PC-3 (cell line): Measurements from ENCODE around the gene BRWD1. TPM values are rescaled to one million over a fixed set of nuclear protein-coding genes. Genes with fewer than 3 reads are reported as not detected.

Source experiments
- ATAC-seq: fragments of 200-7000 bp; cut with Tn5 transposase; 2 replicates; pipeline ENCODE4 v1.9.1; 2020; ENCODE audit warnings: mild to moderate bottlenecking, moderate library complexity
- BruUV-seq: library from RNA; stranded (reverse); fragments of 400-500 nt; replicated peaks from 2 replicates; lab custom pipeline; 2021; lab: Mats Ljungman, UMichigan
- CTCF ChIA-PET: fragments of 300-600 bp; sonication (Branson Sonifier 250); formaldehyde crosslinking; loops from one replicate; lab custom pipeline; 2022; ENCODE audit warnings: antibody characterized with exemption; lab: Charles Lee
- POLR2A ChIA-PET: fragments of 300-600 bp; sonication (Branson Sonifier 250); formaldehyde crosslinking; loops from one replicate; lab custom pipeline; 2022; ENCODE audit warnings: antibody characterized with exemption; ENCODE audit not compliant: unreplicated experiment; lab: Charles Lee
- DNase-seq: peaks from one replicate; pipeline ENCODE4 v3.0.0-alpha.2; 2015
- H2AFZ ChIP-seq: fragments of 300-600 bp; sonication (generic); 2 replicates; pipeline ENCODE4 v1.6.0; 2016; ENCODE audit warnings: antibody characterized with exemption, low read length
- H3F3A ChIP-seq: fragments of 300-600 bp; sonication (generic); one replicate; pipeline ENCODE4 v1.6.0; 2017; ENCODE audit warnings: antibody characterized with exemption, low read length, control low read depth, mild to moderate bottlenecking; ENCODE audit not compliant: unreplicated experiment
- H3K27ac ChIP-seq: fragments of 300-600 bp; sonication (generic); 2 replicates; pipeline ENCODE4 v1.5.1; 2016; ENCODE audit warnings: mild to moderate bottlenecking, low read length
- H3K27me3 ChIP-seq: fragments of 300-600 bp; sonication (generic); 2 replicates; pipeline ENCODE4 v1.6.1; 2016; ENCODE audit warnings: low read length, mixed read lengths
- H3K36me3 ChIP-seq: fragments of 300-600 bp; sonication (generic); 2 replicates; pipeline ENCODE4 v1.6.1; 2016; ENCODE audit warnings: low read depth, mixed run types, low read length, mixed read lengths
- H3K4me1 ChIP-seq: fragments of 300-600 bp; sonication (generic); 2 replicates; pipeline ENCODE4 v1.5.1; 2016; ENCODE audit warnings: low read length; ENCODE audit not compliant: insufficient read depth
- H3K4me2 ChIP-seq: fragments of 300-600 bp; sonication (generic); 2 replicates; pipeline ENCODE4 v1.6.0; 2016; ENCODE audit warnings: low read length
- H3K4me3 ChIP-seq: fragments of 300-600 bp; sonication (generic); 2 replicates; pipeline ENCODE4 v1.5.1; 2016; ENCODE audit warnings: mild to moderate bottlenecking, low read length, mixed read lengths
- H3K79me2 ChIP-seq: fragments of 300-600 bp; sonication (generic); 2 replicates; pipeline ENCODE4 v1.6.1; 2017; ENCODE audit warnings: low read length, mixed read lengths
- H3K9ac ChIP-seq: fragments of 300-600 bp; sonication (generic); 2 replicates; pipeline ENCODE4 v1.6.0; 2016; ENCODE audit warnings: mild to moderate bottlenecking, low read length
- H3K9me2 ChIP-seq: fragments of 300-600 bp; sonication (generic); replicated peaks from 2 replicates; pipeline ENCODE4 v1.6.1; 2016; ENCODE audit warnings: mixed run types, low read length, mixed read lengths
- H3K9me3 ChIP-seq: fragments of 300-600 bp; sonication (generic); 2 replicates; pipeline ENCODE4 v1.6.1; 2016; ENCODE audit warnings: low read length, mixed read lengths
- H4K20me1 ChIP-seq: fragments of 300-600 bp; sonication (generic); 2 replicates; pipeline ENCODE4 v1.6.1; 2016; ENCODE audit warnings: low read length, mixed read lengths
- EZH2 ChIP-seq: fragments of 300-600 bp; sonication (generic); IDR thresholded peaks from one replicate; pipeline ENCODE4 v1.6.1; 2017; ENCODE audit warnings: antibody characterized with exemption, mild to moderate bottlenecking, low read length; ENCODE audit not compliant: unreplicated experiment
- EZH2phosphoT487 ChIP-seq: fragments of 300-600 bp; sonication (generic); IDR thresholded peaks from 2 replicates; pipeline ENCODE4 v1.6.1; 2018; ENCODE audit warnings: mild to moderate bottlenecking, antibody characterized with exemption, low read length, borderline replicate concordance
- intact Hi-C: fragments of 100-400 bp; cut with micrococcal nuclease; formaldehyde crosslinking; loops from 2 replicates; pipeline ENCODE4 v1.9.0; 2023
- total RNA-seq: library from RNA; depleted of rRNA; stranded (reverse); fragments of >200 nt; gene quantifications from 2 replicates; pipeline ENCODE4 v1.2.3, GENCODE V29; 2014
- TF ChIP-seq, protein P1 (sequence below): fragments of 300-600 bp; sonication (generic); conservative IDR thresholded peaks from 2 replicates; pipeline ENCODE4 v1.5.1; 2017; ENCODE audit warnings: antibody characterized with exemption, low read depth, mild to moderate bottlenecking, low read length

Gene BRWD1
- total RNA-seq, 1 experiment from 2014 or later, result 29.3 TPM

DNA sequence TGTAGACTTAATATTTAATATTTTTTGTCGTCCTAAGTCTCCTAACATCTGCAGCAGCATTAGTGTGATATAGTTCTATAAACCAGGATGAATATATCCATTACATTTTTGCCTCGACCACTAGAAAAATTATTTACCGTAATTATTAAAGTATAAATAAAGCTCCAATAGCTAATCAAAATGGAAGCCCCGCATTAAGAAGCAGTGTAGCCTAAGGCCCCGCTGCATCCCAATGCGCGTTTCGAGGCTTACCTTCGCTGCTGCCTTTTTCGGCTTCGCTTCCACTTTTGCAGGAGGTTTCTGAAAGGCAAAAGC, 34.6 kb upstream of the BRWD1 start:
- Histone ChIP-seq H3K4me3 (peak overlapping the region; percentile 99), H3K27me3 (no peaks in the 10 kb centered on the region), H2AFZ (0 out of 2 replicates have a peak overlapping the region, but pooled peaks have one; percentile 47), H3K4me1 (peaks cover 25% of the 10 kb centered on the region), H3K79me2 (peaks cover 52% of the 10 kb centered on the region), H3K9me2 (no peaks in the 10 kb centered on the region), H3K4me2 (peak overlapping the region; percentile 94), H3K9ac (peak overlapping the region; percentile 91), H3K9me3 (no peaks in the 10 kb centered on the region), H4K20me1 (peaks cover 38% of the 10 kb centered on the region), H3K27ac (peak overlapping the region; percentile 40), H3K36me3 (peaks cover 44% of the 10 kb centered on the region), H3F3A (no peaks in the 10 kb centered on the region)
- BruUV-seq, result TSS peak; percentile 50
- intact Hi-C loops, result loop anchor here (2.0 kb wide), 1 partner anchor 33 kb away; a partner anchor contains a TSS
- ATAC-seq, result no peak
- TF ChIP-seq EZH2phosphoT487 (no peak), EZH2 (no peak)
- TF ChIP-seq, protein P1, sequence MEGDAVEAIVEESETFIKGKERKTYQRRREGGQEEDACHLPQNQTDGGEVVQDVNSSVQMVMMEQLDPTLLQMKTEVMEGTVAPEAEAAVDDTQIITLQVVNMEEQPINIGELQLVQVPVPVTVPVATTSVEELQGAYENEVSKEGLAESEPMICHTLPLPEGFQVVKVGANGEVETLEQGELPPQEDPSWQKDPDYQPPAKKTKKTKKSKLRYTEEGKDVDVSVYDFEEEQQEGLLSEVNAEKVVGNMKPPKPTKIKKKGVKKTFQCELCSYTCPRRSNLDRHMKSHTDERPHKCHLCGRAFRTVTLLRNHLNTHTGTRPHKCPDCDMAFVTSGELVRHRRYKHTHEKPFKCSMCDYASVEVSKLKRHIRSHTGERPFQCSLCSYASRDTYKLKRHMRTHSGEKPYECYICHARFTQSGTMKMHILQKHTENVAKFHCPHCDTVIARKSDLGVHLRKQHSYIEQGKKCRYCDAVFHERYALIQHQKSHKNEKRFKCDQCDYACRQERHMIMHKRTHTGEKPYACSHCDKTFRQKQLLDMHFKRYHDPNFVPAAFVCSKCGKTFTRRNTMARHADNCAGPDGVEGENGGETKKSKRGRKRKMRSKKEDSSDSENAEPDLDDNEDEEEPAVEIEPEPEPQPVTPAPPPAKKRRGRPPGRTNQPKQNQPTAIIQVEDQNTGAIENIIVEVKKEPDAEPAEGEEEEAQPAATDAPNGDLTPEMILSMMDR, result no peak
- CTCF ChIA-PET, result interaction anchor here (0.7 to 1.3 kb wide), 2 partner anchors 25 to 39 kb away, joined by 3 read pairs; no protein-coding TSS in a partner anchor
- POLR2A ChIA-PET, result interaction anchor here (2.1 to 2.4 kb wide), 2 partner anchors 32 to 36 kb away, joined by 6 to 38 read pairs; a partner anchor contains a TSS
- DNase-seq, result no peak

DNA sequence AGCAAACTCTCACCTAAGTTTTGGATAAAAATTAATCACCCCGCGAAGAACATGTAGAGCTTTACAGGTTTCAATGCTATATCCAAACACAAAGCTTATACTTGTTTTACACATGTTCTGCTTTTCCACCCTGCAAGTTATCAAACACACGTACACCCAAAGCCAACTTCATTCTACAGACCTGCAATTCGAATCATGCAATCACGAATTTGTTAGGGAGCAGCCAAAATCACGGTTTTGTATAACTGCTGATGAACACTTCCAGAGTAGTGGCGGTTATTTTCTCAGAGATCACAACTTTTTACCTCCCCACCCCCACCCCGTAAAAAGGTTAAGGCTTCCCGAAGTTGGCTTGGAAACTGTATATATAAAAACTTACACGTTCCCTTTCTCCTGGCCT, 34.1 kb upstream of the BRWD1 start:
- Histone ChIP-seq H3K4me2 (peak overlapping the region; percentile 94), H4K20me1 (peaks cover 38% of the 10 kb centered on the region), H3K27ac (no peak overlapping the region), H3K36me3 (peaks cover 45% of the 10 kb centered on the region), H3F3A (no peaks in the 10 kb centered on the region), H3K4me3 (peak overlapping the region; percentile 99), H3K9ac (peak overlapping the region; percentile 91), H3K9me2 (no peaks in the 10 kb centered on the region), H3K79me2 (peaks cover 52% of the 10 kb centered on the region), H3K9me3 (no peaks in the 10 kb centered on the region), H2AFZ (no peak overlapping the region), H3K4me1 (peaks cover 25% of the 10 kb centered on the region), H3K27me3 (no peaks in the 10 kb centered on the region)
- ATAC-seq, result no peak
- TF ChIP-seq, protein P1, result no peak
- TF ChIP-seq EZH2phosphoT487 (no peak), EZH2 (no peak)
- ChIA-PET CTCF (interaction anchor here (1.3 kb wide), 1 partner anchor 40 kb away, joined by 3 read pairs; no protein-coding TSS in a partner anchor), POLR2A (no interaction called here)
- DNase-seq, result no peak
- intact Hi-C loops, result no loop called here
- no TSS peak for BruUV-seq

DNA sequence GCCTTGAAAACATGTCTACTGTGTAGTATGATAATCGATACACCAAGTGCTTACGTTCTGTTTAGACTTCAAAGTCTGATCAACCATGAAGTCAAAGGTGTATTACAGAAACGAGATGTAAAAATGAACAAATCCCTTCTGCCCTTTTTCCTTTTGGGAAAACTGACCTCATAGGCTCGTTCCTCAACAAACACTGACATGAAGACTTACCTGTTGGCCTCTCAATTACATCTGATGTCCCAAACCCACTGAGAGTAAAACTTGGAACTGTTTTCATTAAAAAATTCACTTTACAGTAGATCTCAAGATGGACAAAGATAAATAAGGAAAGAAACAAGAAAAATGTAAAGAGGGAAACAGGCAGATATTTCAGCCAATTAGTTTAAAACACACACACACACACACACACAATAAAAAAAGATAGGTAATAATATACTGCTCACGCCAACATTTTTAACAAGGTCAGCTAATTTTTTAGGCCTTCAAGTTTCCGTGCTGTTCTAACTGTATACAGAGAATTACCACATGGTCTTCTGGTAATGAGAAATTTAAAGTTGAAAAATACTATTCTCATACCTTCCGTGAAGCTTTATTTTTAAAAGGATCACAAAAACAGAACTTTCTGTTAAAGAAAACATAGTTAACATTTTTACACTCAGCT, 33.4 kb upstream of the BRWD1 start:
- H2AFZ ChIP-seq, result no peak overlapping the region
- TF ChIP-seq EZH2 (no peak), EZH2phosphoT487 (no peak)
- TF ChIP-seq, protein P1, result no peak
- H3K9me2 ChIP-seq, result no peaks in the 10 kb centered on the region
- peaks cover 38% of the 10 kb centered on the region for H4K20me1 ChIP-seq
- H3K4me3 ChIP-seq, result peak overlapping the region; percentile 99
- H3K4me1 ChIP-seq, result peaks cover 25% of the 10 kb centered on the region
- no peaks in the 10 kb centered on the region for H3K9me3 ChIP-seq
- no TSS peak for BruUV-seq
- no peaks in the 10 kb centered on the region for H3F3A ChIP-seq
- peak overlapping the region; percentile 94 for H3K4me2 ChIP-seq
- CTCF ChIA-PET, result no interaction called here
- no peak overlapping the region for H3K27ac ChIP-seq
- ATAC-seq (no peak), DNase-seq (no peak)
- intact Hi-C loops, result no loop called here
- H3K9ac ChIP-seq, result peak overlapping the region; percentile 91
- POLR2A ChIA-PET, result no interaction called here
- H3K36me3 ChIP-seq, result peaks cover 48% of the 10 kb centered on the region
- H3K79me2 ChIP-seq, result peaks cover 52% of the 10 kb centered on the region
- no peaks in the 10 kb centered on the region for H3K27me3 ChIP-seq
